B cell (primary cell): ENCODE data around the gene WFS1.

Source experiments
- EZH2 ChIP-seq: IDR thresholded peaks from 2 replicates; pipeline ENCODE4 v1.6.1; 2012; ENCODE audit warnings: borderline replicate concordance, low read depth, mild to moderate bottlenecking, moderate library complexity, low read length; ENCODE audit not compliant: insufficient read depth, poor library complexity, severe bottlenecking
- TF ChIP-seq, protein P1 (sequence below): fragments of 200-600 bp; IDR thresholded peaks from one replicate; pipeline ENCODE4 v1.8.0; 2022; ENCODE audit warnings: antibody characterized with exemption, mild to moderate bottlenecking

DNA sequence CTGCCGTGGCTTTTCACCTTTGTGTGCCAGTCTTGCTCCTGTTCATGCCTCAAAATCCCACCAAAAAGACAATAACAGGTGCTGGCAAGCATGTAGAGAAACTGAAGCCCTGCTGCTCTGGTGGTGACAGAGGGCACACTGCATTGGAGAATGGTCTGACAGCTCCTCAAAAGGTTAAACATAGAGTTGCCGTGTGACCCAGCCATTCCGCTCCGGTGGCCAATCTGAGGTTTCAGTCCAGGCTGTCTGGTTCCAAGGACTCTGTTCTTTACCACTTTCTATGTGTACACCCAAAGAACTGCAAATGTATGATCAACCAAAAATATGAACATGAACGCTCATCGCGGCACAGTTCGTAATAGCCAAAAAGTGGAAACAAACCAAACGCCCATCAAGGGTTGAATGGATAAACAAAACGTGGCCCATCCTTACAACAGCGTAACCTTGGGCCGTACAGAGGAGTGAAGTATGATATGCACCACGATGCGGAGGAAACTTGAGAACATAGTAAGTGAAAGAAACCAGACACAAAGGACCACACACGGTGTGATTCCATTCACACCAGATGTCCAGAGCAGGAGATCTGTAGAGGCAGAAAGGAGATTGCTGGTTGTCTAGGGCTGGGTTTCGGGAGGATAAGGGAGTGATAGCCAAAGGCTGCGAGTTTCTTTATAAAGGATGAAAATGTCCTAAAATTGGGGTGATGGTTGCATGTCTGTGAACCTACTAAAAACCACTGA lies 33.6 kb upstream of the WFS1 start:
- TF ChIP-seq, protein P1, sequence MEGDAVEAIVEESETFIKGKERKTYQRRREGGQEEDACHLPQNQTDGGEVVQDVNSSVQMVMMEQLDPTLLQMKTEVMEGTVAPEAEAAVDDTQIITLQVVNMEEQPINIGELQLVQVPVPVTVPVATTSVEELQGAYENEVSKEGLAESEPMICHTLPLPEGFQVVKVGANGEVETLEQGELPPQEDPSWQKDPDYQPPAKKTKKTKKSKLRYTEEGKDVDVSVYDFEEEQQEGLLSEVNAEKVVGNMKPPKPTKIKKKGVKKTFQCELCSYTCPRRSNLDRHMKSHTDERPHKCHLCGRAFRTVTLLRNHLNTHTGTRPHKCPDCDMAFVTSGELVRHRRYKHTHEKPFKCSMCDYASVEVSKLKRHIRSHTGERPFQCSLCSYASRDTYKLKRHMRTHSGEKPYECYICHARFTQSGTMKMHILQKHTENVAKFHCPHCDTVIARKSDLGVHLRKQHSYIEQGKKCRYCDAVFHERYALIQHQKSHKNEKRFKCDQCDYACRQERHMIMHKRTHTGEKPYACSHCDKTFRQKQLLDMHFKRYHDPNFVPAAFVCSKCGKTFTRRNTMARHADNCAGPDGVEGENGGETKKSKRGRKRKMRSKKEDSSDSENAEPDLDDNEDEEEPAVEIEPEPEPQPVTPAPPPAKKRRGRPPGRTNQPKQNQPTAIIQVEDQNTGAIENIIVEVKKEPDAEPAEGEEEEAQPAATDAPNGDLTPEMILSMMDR: no peak
- TF ChIP-seq EZH2: no peak
